Cardiac muscle cell (in vitro differentiated cells and primary cell): ENCODE results near the gene PCBD1. TPM values are rescaled to one million over a fixed set of nuclear protein-coding genes. Genes with fewer than 3 reads are reported as not detected.

ENCODE experiments used
- DNase-seq, 2 donors: peaks; one replicate each; pipeline versions ENCODE4 v3.0.0 to v3.0.0-alpha.2; 2010 to 2017; ENCODE audit warnings: low read depth in 1 of 2, low spot score in 1 of 2
- H3K27ac ChIP-seq: fragments of 200-600 bp; sonication (generic); 2 replicates; pipeline ENCODE4 v1.5.1; 2016
- H3K27me3 ChIP-seq: fragments of 200-600 bp; sonication (generic); 2 replicates; pipeline ENCODE4 v1.6.0; 2016; ENCODE audit warnings: control low read depth
- H3K36me3 ChIP-seq: fragments of 200-600 bp; sonication (generic); 2 replicates; pipeline ENCODE4 v1.5.1; 2016; ENCODE audit warnings: control low read depth
- H3K4me1 ChIP-seq: fragments of 200-600 bp; sonication (generic); 2 replicates; pipeline ENCODE4 v1.8.1; 2017; ENCODE audit warnings: low read depth, mild to moderate bottlenecking, mixed run types
- H3K4me3 ChIP-seq: fragments of 200-600 bp; sonication (generic); 2 replicates; pipeline ENCODE4 v1.5.1; 2016; ENCODE audit warnings: mild to moderate bottlenecking
- H3K9me3 ChIP-seq: fragments of 200-600 bp; sonication (generic); 2 replicates; pipeline ENCODE4 v1.5.1; 2017; ENCODE audit warnings: low read depth, mild to moderate bottlenecking, control low read depth
- CTCF ChIP-seq: IDR thresholded peaks from 2 replicates; pipeline ENCODE4 v1.5.1; 2012; ENCODE audit warnings: low read depth, mild to moderate bottlenecking, low read length
- polyA plus RNA-seq: library from polyadenylated mRNA; unstranded; fragments of >200 nt; fragmentation: Nextera tagmentation; extraction: Ambion mirVana; gene quantifications from 2 replicates; pipeline ENCODE4 v1.2.1, GENCODE V29; 2016
- total RNA-seq: library from RNA; depleted of rRNA; stranded (reverse); fragments of >200 nt; gene quantifications from 2 replicates; pipeline ENCODE4 v1.2.3, GENCODE V29; 2016

The PCBD1 gene
- total and polyA plus RNA-seq, 2 experiments from 2014 or later, result 145 to 264 TPM

- H3K4me3 ChIP-seq, result no peak overlapping the region
- no peak for TF ChIP-seq CTCF
- no peaks in the 10 kb centered on the region for H3K27me3 ChIP-seq
- peak in 1 of 2 donors; percentile 47 for DNase-seq
- H3K36me3 ChIP-seq, result no peaks in the 10 kb centered on the region
- H3K4me1 ChIP-seq, result no peaks in the 10 kb centered on the region
- H3K9me3 ChIP-seq, result no peaks in the 10 kb centered on the region
- H3K27ac ChIP-seq, result no peak overlapping the region
These were observed 39.0 kb upstream of the PCBD1 start for GRCh38 chr10:70927189-70927943.

- Histone ChIP-seq H3K27me3 (no peaks in the 10 kb centered on the region), H3K36me3 (no peaks in the 10 kb centered on the region), H3K27ac (no peak overlapping the region), H3K4me1 (no peaks in the 10 kb centered on the region), H3K4me3 (no peak overlapping the region), H3K9me3 (no peaks in the 10 kb centered on the region)
- no peak for DNase-seq
- no peak for TF ChIP-seq CTCF
These were observed 38.0 kb upstream of the PCBD1 start for GRCh38 chr10:70926226-70927000.

- Histone ChIP-seq H3K4me1 (no peaks in the 10 kb centered on the region), H3K27ac (no peak overlapping the region), H3K9me3 (no peaks in the 10 kb centered on the region), H3K27me3 (no peaks in the 10 kb centered on the region), H3K4me3 (no peak overlapping the region), H3K36me3 (no peaks in the 10 kb centered on the region)
- DNase-seq, result peak; percentile 36 to 66
- TF ChIP-seq CTCF, result peak; percentile 94
These were observed 37.2 kb upstream of the PCBD1 start for GRCh38 chr10:70925377-70926225.

- Histone ChIP-seq H3K4me1 (no peaks in the 10 kb centered on the region), H3K4me3 (no peak overlapping the region), H3K27ac (no peak overlapping the region), H3K9me3 (no peaks in the 10 kb centered on the region), H3K36me3 (no peaks in the 10 kb centered on the region), H3K27me3 (no peaks in the 10 kb centered on the region)
- no peak for DNase-seq
- TF ChIP-seq CTCF, result no peak
These were observed 35.3 kb upstream of the PCBD1 start for GRCh38 chr10:70923696-70924095.

- H3K9me3 ChIP-seq, result no peaks in the 10 kb centered on the region
- no peak overlapping the region for H3K4me3 ChIP-seq
- H3K4me1 ChIP-seq, result no peaks in the 10 kb centered on the region
- DNase-seq, result peak in 1 of 2 donors; percentile 32
- H3K36me3 ChIP-seq, result no peaks in the 10 kb centered on the region
- TF ChIP-seq CTCF, result no peak
- H3K27me3 ChIP-seq, result no peaks in the 10 kb centered on the region
- H3K27ac ChIP-seq, result no peak overlapping the region
These were observed 32.9 kb upstream of the PCBD1 start for GRCh38 chr10:70921285-70921684.
